ENCODE results near the gene ZNF213.

GRCh38 chr16:3101841-3102470, 32.9 kb upstream of the ZNF213 start:
- TF ChIP-seq GATA3 (IDR thresholded peaks at IDR 0.05; ENCODE audit: low read depth, low read length) (no peak), GATA2 (IDR thresholded peaks at IDR 0.05; ENCODE audit: low read depth, low read length) (no peak)

Measured in SH-SY5Y (cell line).